Measurements from ENCODE around the gene KIFAP3.
"Not testable (repeated sequence)": the region's sequence is repeated elsewhere in the genome, so short reads cannot be mapped to it uniquely, and the experiment has no call there.

- not testable (repeated sequence) for TF ChIP-seq EZH2phosphoT487 (IDR thresholded peaks at IDR 0.05; ENCODE audit: borderline replicate concordance, low read depth, low read length); CTCF (conservative IDR thresholded peaks at IDR 0.05; ENCODE audit: low read length)
These were observed 202.5 kb downstream of the KIFAP3 start for GRCh38 chr1:169871988-169872387.

Data from OCI-LY7 (cell line).